ENCODE measurements around the gene ERAL1. TPM values are rescaled to one million over a fixed set of nuclear protein-coding genes. Genes with fewer than 3 reads are reported as not detected.

ERAL1 gene
- total RNA-seq, 1 donor, result 38.1 TPM

DNA sequence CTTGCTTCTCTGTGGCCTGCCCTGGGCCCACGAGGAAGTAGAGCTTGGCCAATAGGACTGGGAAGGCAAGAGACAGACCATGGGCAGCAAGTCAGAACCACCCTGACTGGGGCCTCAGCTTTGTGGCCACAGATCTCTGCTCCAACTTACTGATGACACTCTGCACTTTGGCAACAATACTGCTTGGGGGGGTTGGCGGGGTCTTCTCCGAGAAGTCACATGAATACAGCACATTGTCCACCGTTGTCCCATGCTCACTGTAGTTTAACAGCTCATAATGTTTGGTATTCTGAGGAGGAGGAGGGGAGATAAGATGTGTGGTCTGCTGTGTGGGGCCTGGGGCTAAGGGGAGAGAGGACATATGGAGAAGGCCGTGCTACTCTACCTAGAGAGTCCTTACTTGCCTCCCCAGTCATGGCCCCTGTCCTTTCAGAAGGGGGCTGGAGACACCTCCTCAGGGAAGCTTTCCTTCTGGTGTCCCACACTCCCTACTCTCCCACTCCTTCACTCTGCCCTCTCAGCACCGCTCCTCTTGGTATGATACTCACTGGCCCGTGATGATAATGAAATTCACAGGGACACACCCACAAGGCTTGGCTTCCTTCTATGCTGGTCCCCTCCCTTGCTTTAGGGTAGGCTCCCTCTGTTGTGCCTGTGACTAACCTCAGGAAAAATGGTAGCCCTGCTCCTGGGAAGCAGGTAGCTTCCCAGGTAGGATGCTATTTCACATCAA, 52.1 kb downstream of the ERAL1 start:
- no peak for DNase-seq (ENCODE audit: low read depth)
- TF ChIP-seq, protein P1, sequence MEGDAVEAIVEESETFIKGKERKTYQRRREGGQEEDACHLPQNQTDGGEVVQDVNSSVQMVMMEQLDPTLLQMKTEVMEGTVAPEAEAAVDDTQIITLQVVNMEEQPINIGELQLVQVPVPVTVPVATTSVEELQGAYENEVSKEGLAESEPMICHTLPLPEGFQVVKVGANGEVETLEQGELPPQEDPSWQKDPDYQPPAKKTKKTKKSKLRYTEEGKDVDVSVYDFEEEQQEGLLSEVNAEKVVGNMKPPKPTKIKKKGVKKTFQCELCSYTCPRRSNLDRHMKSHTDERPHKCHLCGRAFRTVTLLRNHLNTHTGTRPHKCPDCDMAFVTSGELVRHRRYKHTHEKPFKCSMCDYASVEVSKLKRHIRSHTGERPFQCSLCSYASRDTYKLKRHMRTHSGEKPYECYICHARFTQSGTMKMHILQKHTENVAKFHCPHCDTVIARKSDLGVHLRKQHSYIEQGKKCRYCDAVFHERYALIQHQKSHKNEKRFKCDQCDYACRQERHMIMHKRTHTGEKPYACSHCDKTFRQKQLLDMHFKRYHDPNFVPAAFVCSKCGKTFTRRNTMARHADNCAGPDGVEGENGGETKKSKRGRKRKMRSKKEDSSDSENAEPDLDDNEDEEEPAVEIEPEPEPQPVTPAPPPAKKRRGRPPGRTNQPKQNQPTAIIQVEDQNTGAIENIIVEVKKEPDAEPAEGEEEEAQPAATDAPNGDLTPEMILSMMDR (IDR thresholded peaks at IDR 0.05; ENCODE audit: insufficient read depth, low read length), result no peak
- H3K4me3 ChIP-seq (ENCODE audit: low read depth, low read length), result no peak overlapping the region

DNA sequence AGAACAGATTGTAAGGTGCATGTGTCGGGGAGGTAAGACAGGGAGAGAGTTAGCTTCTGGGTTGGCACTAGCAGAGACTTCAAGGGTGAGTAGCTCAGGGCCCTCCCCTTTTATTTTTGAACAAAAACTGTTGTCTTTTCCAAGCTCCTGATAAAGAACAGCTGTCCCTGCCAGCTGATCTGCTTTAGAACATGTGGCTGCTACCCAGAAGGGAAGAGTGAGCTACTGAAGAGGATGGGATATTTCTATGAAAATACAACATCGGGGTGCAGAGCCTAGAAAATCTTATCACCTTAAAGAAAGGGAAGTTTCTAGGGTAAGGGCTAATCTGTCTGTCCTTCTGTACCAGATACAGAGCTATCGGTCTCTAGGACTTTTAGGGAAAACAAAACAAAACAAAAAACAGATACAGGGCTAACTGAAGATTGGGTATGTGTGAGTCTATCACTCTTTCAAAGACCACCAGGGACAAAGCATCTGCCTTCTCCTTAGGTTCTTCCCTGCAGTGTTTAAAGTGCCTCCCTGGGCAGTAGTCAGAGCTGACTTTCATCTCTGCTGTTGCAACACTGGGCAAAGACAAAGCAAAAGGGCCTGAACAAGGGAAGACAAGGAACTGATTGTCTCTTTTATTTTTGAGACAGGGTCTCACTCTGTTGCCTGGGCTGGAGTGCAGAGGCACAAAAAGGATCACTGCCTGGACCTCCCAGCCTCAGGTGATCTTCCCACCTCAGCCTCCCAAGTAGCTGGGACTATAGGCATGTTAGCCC, 53.1 kb downstream of the ERAL1 start:
- H3K4me3 ChIP-seq (ENCODE audit: low read depth, low read length), result no peak overlapping the region
- peak; percentile 78 for DNase-seq (ENCODE audit: low read depth)
- TF ChIP-seq, protein P1 (IDR thresholded peaks at IDR 0.05; ENCODE audit: insufficient read depth, low read length), result no peak

DNA sequence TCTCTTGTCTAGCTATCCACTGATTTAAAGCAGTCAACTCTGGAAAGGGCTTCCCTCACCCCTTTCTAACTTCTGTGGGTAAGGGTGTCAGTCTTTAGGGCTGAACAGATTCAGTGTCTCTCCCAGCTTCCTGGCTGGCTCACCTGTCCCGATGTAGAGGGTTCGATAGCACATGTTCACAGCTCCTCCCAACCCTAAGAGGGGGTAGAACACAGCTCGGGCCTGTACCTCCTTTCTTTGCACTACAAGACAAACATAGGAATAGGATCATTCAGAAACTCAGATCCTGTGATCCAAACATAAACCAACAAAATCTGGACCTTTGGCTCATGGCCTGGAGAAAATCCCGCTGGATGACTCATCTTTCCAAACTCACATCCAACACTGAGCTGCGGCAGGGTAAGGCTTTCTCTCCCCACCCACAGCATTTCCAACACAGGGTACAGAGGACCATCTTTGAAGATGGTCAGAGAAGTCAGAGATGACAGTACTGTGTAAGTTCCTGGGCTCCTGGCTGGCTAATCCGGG, 53.9 kb downstream of the ERAL1 start:
- DNase-seq (ENCODE audit: low read depth), result peak; percentile 87
- no peak overlapping the region for H3K4me3 ChIP-seq (ENCODE audit: low read depth, low read length)
- TF ChIP-seq, protein P1 (IDR thresholded peaks at IDR 0.05; ENCODE audit: insufficient read depth, low read length), result no peak

DNA sequence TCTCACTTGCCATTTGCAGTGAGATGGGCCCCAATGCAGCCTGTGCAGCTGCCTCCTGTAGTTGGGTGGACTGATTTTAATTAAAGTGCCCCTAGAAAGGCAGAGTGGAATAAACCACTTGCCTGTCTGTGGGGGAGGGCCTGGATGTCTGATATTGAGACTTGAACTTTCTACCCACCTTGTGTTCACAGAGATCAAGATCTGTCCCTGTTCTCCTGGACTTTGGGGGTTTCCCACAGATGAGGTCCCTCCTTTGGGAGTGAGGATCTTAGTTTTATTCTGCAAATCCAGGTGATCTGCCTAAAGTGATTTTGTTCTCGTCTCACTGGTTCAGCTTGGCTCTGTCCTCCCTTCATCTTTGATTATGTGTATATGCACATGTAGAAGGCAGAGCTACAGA, 55.7 kb downstream of the ERAL1 start:
- TF ChIP-seq, protein P1 (IDR thresholded peaks at IDR 0.05; ENCODE audit: insufficient read depth, low read length), result no peak
- DNase-seq (ENCODE audit: low read depth), result no peak
- no peak overlapping the region for H3K4me3 ChIP-seq (ENCODE audit: low read depth, low read length)

Small RNA genes lying within 50 kb of the gene (small RNA-seq; reads per million reads assigned to genes)
- gene RF00019, result not detected

Other genes with a start within 250 kb of the ERAL1 start
- 4.3 TPM in 1 of 2 replicates, not detected in the other for gene RSKR, start 240.8 kb upstream of the ERAL1 start, total RNA-seq (ENCODE audit: low replicate concordance)
- 99.3 and 200 TPM in 2 replicates for gene BLTP2, start 209.9 kb upstream of the ERAL1 start, total RNA-seq (ENCODE audit: low replicate concordance)
- gene SDF2, start 193.1 kb upstream of the ERAL1 start, total RNA-seq (ENCODE audit: low replicate concordance), result 32.5 and 36.9 TPM in 2 replicates
- 46.8 and 60.5 TPM in 2 replicates for gene SUPT6H, start 192.8 kb upstream of the ERAL1 start, total RNA-seq (ENCODE audit: low replicate concordance)
- 0.49 and 1.5 TPM in 2 replicates for gene PROCA1, start 143.1 kb upstream of the ERAL1 start, total RNA-seq (ENCODE audit: low replicate concordance)
- gene RAB34, start 137.1 kb upstream of the ERAL1 start, total RNA-seq (ENCODE audit: low replicate concordance), result 154 and 412 TPM in 2 replicates
- gene RPL23A, start 135.0 kb upstream of the ERAL1 start, total RNA-seq (ENCODE audit: low replicate concordance), result 322 and 1,093 TPM in 2 replicates
- gene TLCD1, start 128.8 kb upstream of the ERAL1 start, total RNA-seq (ENCODE audit: low replicate concordance), result 7.8 TPM in 1 of 2 replicates, not detected in the other
- gene NEK8, start 126.2 kb upstream of the ERAL1 start, total RNA-seq (ENCODE audit: low replicate concordance), result 4.9 and 6.8 TPM in 2 replicates
- gene TRAF4, start 111.0 kb upstream of the ERAL1 start, total RNA-seq (ENCODE audit: low replicate concordance), result 8.1 and 21.3 TPM in 2 replicates
- gene FAM222B, start 12.2 kb upstream of the ERAL1 start, total RNA-seq (ENCODE audit: low replicate concordance), result 1.6 and 7.0 TPM in 2 replicates
- 13.0 and 39.9 TPM in 2 replicates for gene FLOT2, start 42.7 kb downstream of the ERAL1 start, total RNA-seq (ENCODE audit: low replicate concordance)
- gene DHRS13, start 48.1 kb downstream of the ERAL1 start, total RNA-seq (ENCODE audit: low replicate concordance), result 5.6 and 8.3 TPM in 2 replicates
- gene PHF12, start 96.5 kb downstream of the ERAL1 start, total RNA-seq (ENCODE audit: low replicate concordance), result 25.7 and 58.1 TPM in 2 replicates
- not detected in 2 replicates for gene SEZ6, start 151.0 kb downstream of the ERAL1 start, total RNA-seq (ENCODE audit: low replicate concordance)
- gene PIPOX, start 188.1 kb downstream of the ERAL1 start, total RNA-seq (ENCODE audit: low replicate concordance), result 1.8 and 3.0 TPM in 2 replicates

Measured in fibroblast of the aortic adventitia (primary cell).